ENCODE results near the gene AGBL2.

GRCh38 chr11:47689480-47689879 lies 25.7 kb downstream of the AGBL2 start:
- no peak for TF ChIP-seq REST (IDR thresholded peaks at IDR 0.05; ENCODE audit: insufficient read depth in 1 of 2, low read depth in 2 of 2, low read length in 2 of 2)
- no peak for TF ChIP-seq SIN3A (IDR thresholded peaks at IDR 0.05; ENCODE audit: borderline replicate concordance, insufficient read depth, low read length)
- no peak for TF ChIP-seq TAF1 (IDR thresholded peaks at IDR 0.05; ENCODE audit: borderline replicate concordance, insufficient read depth, low read length)
- no peak for TF ChIP-seq POLR2AphosphoS5 (IDR thresholded peaks at IDR 0.05; ENCODE audit: low read depth, low read length)

Measured in PFSK-1 (cell line).